Left lung (tissue), 10 donors: ENCODE data around the gene NCMAP. TPM values are rescaled to one million over a fixed set of nuclear protein-coding genes. Genes with fewer than 3 reads are reported as not detected.
"Not testable (repeated sequence)": the region's sequence is repeated elsewhere in the genome, so short reads cannot be mapped to it uniquely, and the experiment has no call there.

Experiments
- ATAC-seq: fragments of 200-7000 bp; cut with Tn5 transposase; one replicate; pipeline ENCODE4 v1.9.1; 2020; ENCODE audit warnings: moderate library complexity
- DNase-seq, 4 donors: peaks; one replicate each; pipeline ENCODE4 v3.0.0-alpha.2; 2013 to 2020
- H3K27ac ChIP-seq, 2 donors: fragments of 200-600 bp; sonication (generic) in 1 of 2; one replicate each; pipeline versions ENCODE4 v1.5.0 to v1.8.0; 2020 to 2021
- H3K27me3 ChIP-seq, 2 donors: fragments of 200-600 bp; sonication (generic) in 1 of 2; one replicate each; pipeline versions ENCODE4 v1.5.0 to v1.8.0; 2020 to 2021
- H3K36me3 ChIP-seq, 2 donors: fragments of 200-600 bp; sonication (generic) in 1 of 2; one replicate each; pipeline versions ENCODE4 v1.5.0 to v1.8.0; 2020 to 2021
- H3K4me1 ChIP-seq, 2 donors: fragments of 200-600 bp; one replicate each; pipeline ENCODE4 v1.8.0; 2021
- H3K4me3 ChIP-seq, 2 donors: fragments of 200-600 bp; sonication (generic) in 1 of 2; one replicate each; pipeline versions ENCODE4 v1.5.0 to v1.8.0; 2020 to 2021; ENCODE audit warnings: mild to moderate bottlenecking in 1 of 2
- H3K9me3 ChIP-seq, 2 donors: fragments of 200-600 bp; sonication (generic) in 1 of 2; one replicate each; pipeline versions ENCODE4 v1.5.0 to v1.8.0; 2020 to 2021
- CTCF ChIP-seq, 2 donors: fragments of 200-600 bp; sonication (generic) in 1 of 2; IDR thresholded peaks; one replicate each; pipeline versions ENCODE4 v1.5.0 to v1.8.0; 2021; ENCODE audit warnings: antibody characterized with exemption in 2 of 2
- intact Hi-C, 2 donors: fragments of 100-400 bp; cut with DNase I; formaldehyde crosslinking; loops; one replicate each; pipeline versions ENCODE4 v1.11.2 to v1.14.2; 2022
- polyA plus RNA-seq, 6 donors: library from polyadenylated mRNA; unstranded; fragments of 120-200 nt; gene quantifications; one replicate each; pipeline ENCODE4 v1.2.1, GENCODE V29; 2013; ENCODE audit not compliant: insufficient read length in 6 of 6
- total RNA-seq, 2 donors: library from RNA; stranded (reverse); fragmentation: NEBNext Ultra II Directional; extraction: Animal tissue kit (Norgen Biotek cat#: 25700); gene quantifications; one replicate each; pipeline ENCODE4 v1.2.1, GENCODE V29; 2021
- donor health status: DM: no; HTN: yes; CAD: no.
- donor health status: DM: no; HTN: no; CAD: no.

The NCMAP gene
- total and polyA plus RNA-seq, 8 donors = 3.0 to 7.8 (median 5.4) TPM

- no peak for DNase-seq
- no peak overlapping the region for H3K4me3 ChIP-seq
- H3K9me3 ChIP-seq = no peaks in the 10 kb centered on the region
- intact Hi-C loops = no loop called here
- no peaks in the 10 kb centered on the region for H3K36me3 ChIP-seq
- H3K4me1 ChIP-seq = no peaks in the 10 kb centered on the region
- no peaks in the 10 kb centered on the region for H3K27me3 ChIP-seq
- no peak overlapping the region for H3K27ac ChIP-seq
- no peak for ATAC-seq
- no peak for TF ChIP-seq CTCF (IDR thresholded peaks at IDR 0.05)
These were observed 30.3 kb upstream of the NCMAP start for GRCh38 chr1:24525606-24526005.

- Histone ChIP-seq H3K27ac (no peak overlapping the region), H3K27me3 (no peaks in the 10 kb centered on the region), H3K4me1 (no peaks in the 10 kb centered on the region), H3K36me3 (no peaks in the 10 kb centered on the region), H3K4me3 (no peak overlapping the region), H3K9me3 (no peaks in the 10 kb centered on the region)
- ATAC-seq = no peak
- intact Hi-C loops = no loop called here
- no peak for DNase-seq
- no peak for TF ChIP-seq CTCF (IDR thresholded peaks at IDR 0.05)
These were observed 29.8 kb upstream of the NCMAP start for GRCh38 chr1:24526045-24526444.

- H3K27ac ChIP-seq = no peak overlapping the region
- ATAC-seq (no peak), DNase-seq (no peak)
- no peaks in the 10 kb centered on the region for H3K36me3 ChIP-seq
- no peaks in the 10 kb centered on the region for H3K27me3 ChIP-seq
- intact Hi-C loops = no loop called here
- no peaks in the 10 kb centered on the region for H3K4me1 ChIP-seq
- H3K9me3 ChIP-seq = no peaks in the 10 kb centered on the region
- TF ChIP-seq CTCF (IDR thresholded peaks at IDR 0.05) = peak in 1 of 2 donors; percentile 52
- H3K4me3 ChIP-seq = no peak overlapping the region
These were observed 28.8 kb upstream of the NCMAP start for GRCh38 chr1:24526940-24527542.

GRCh38 chr1:24528744-24529143 is 27.1 kb upstream of the NCMAP start:
- H3K27me3 ChIP-seq = no peaks in the 10 kb centered on the region
- intact Hi-C loops = no loop called here
- no peak overlapping the region for H3K4me3 ChIP-seq
- no peak for DNase-seq
- H3K4me1 ChIP-seq = no peaks in the 10 kb centered on the region
- no peak overlapping the region for H3K27ac ChIP-seq
- ATAC-seq = no peak
- H3K36me3 ChIP-seq = no peaks in the 10 kb centered on the region
- no peaks in the 10 kb centered on the region for H3K9me3 ChIP-seq
- no peak for TF ChIP-seq CTCF (IDR thresholded peaks at IDR 0.05)

GRCh38 chr1:24529292-24529691 is 26.6 kb upstream of the NCMAP start:
- H3K4me1 ChIP-seq, H3K4me3 ChIP-seq, ATAC-seq, intact Hi-C loops, H3K27ac ChIP-seq, H3K9me3 ChIP-seq, DNase-seq, H3K36me3 ChIP-seq, H3K27me3 ChIP-seq: not testable (repeated sequence)

DNA sequence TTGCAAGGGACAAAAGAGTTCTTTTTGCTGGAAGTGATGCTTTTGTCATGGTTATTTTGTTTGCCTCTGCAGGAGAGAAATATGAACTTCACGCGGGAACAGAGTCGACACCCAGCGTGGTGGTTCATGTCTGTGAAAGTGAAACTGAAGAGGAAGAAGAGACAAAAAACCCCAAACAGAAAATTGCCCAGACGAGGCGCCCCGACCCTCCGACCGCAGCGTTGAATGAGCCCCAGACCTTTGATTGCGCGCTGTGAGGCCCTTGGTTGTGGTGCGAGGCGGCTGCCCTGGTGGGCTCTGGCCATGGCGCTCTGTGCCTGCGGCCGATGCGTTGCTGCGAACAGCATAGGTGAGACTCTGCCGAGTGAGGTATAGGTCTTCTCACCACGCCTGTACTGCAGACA is 20.9 kb upstream of the NCMAP start:
- ATAC-seq (peak; percentile 18), DNase-seq (no peak)
- Histone ChIP-seq H3K36me3 (peaks cover 0 to 9% of the 10 kb centered on the region in 2 donors), H3K27ac (peak overlapping the region in 1 of 2 donors; percentile 23), H3K27me3 (no peaks in the 10 kb centered on the region), H3K4me3 (no peak overlapping the region), H3K4me1 (peaks cover 0 to 13% of the 10 kb centered on the region in 2 donors), H3K9me3 (no peaks in the 10 kb centered on the region)
- TF ChIP-seq CTCF (IDR thresholded peaks at IDR 0.05) = no peak
- intact Hi-C loops = no loop called here
